ENCODE results near the gene PCDHB13. TPM values are rescaled to one million over a fixed set of nuclear protein-coding genes. Genes with fewer than 3 reads are reported as not detected.

PCDHB13 gene
- total and polyA plus RNA-seq, 8 donors: 1.8 to 6.9 (median 5.8) TPM

GRCh38 chr5:141250576-141250975 lies 36.9 kb downstream of the PCDHB13 start:
- no peak for TF ChIP-seq CTCF (IDR thresholded peaks at IDR 0.05)
- no peaks in the 10 kb centered on the region for H3K36me3 ChIP-seq
- no peak for DNase-seq
- no peak for ATAC-seq
- no peak overlapping the region for H3K4me3 ChIP-seq
- H3K27me3 ChIP-seq: no peaks in the 10 kb centered on the region
- intact Hi-C loops (cut with DNase I): no loop called here
- no peaks in the 10 kb centered on the region for H3K4me1 ChIP-seq
- H3K9me3 ChIP-seq: peaks cover 0 to 99% of the 10 kb centered on the region in 2 donors
- H3K27ac ChIP-seq: no peak overlapping the region

- Histone ChIP-seq H3K4me1 (no peaks in the 10 kb centered on the region), H3K9me3 (peaks cover 9 to 100% of the 10 kb centered on the region in 2 donors), H3K27ac (no peak overlapping the region), H3K27me3 (no peaks in the 10 kb centered on the region), H3K36me3 (peaks cover 0 to 3% of the 10 kb centered on the region in 2 donors), H3K4me3 (no peak overlapping the region)
- DNase-seq: no peak
- intact Hi-C loops (cut with DNase I): no loop called here
- no peak for ATAC-seq
- TF ChIP-seq CTCF (IDR thresholded peaks at IDR 0.05): no peak
Measured at GRCh38 chr5:141258464-141258863, 44.7 kb downstream of the PCDHB13 start.

- Histone ChIP-seq H3K27me3 (no peaks in the 10 kb centered on the region), H3K27ac (no peak overlapping the region), H3K4me3 (no peak overlapping the region), H3K9me3 (peaks cover 9 to 100% of the 10 kb centered on the region in 2 donors), H3K36me3 (peaks cover 0 to 8% of the 10 kb centered on the region in 2 donors), H3K4me1 (no peaks in the 10 kb centered on the region)
- no peak for DNase-seq
- intact Hi-C loops (cut with DNase I): no loop called here
- ATAC-seq: no peak
- no peak for TF ChIP-seq CTCF (IDR thresholded peaks at IDR 0.05)
Measured at GRCh38 chr5:141258948-141259347, 45.2 kb downstream of the PCDHB13 start.

- Histone ChIP-seq H3K9me3 (peaks cover 9 to 100% of the 10 kb centered on the region in 2 donors), H3K27ac (no peak overlapping the region), H3K27me3 (no peaks in the 10 kb centered on the region), H3K36me3 (peaks cover 0 to 19% of the 10 kb centered on the region in 2 donors), H3K4me3 (no peak overlapping the region), H3K4me1 (no peaks in the 10 kb centered on the region)
- DNase-seq: no peak
- no peak for TF ChIP-seq CTCF (IDR thresholded peaks at IDR 0.05)
- intact Hi-C loops (cut with DNase I): no loop called here
- ATAC-seq: no peak
Measured at GRCh38 chr5:141260458-141261237, 46.9 kb downstream of the PCDHB13 start.

GRCh38 chr5:141261238-141261546 lies 47.5 kb downstream of the PCDHB13 start:
- Histone ChIP-seq H3K27ac (no peak overlapping the region), H3K36me3 (peaks cover 0 to 22% of the 10 kb centered on the region in 2 donors), H3K4me3 (no peak overlapping the region), H3K9me3 (peaks cover 9 to 100% of the 10 kb centered on the region in 2 donors), H3K4me1 (no peaks in the 10 kb centered on the region), H3K27me3 (no peaks in the 10 kb centered on the region)
- intact Hi-C loops (cut with DNase I): no loop called here
- DNase-seq: no peak
- no peak for ATAC-seq
- no peak for TF ChIP-seq CTCF (IDR thresholded peaks at IDR 0.05)

Other genes starting within 250 kb of the PCDHB13 start
Only the 30 nearest of the 37 such genes appear.
- gene PCDHB1, start 162.5 kb upstream of the PCDHB13 start, total RNA-seq: under 1 TPM; 0.06 to 0.10 TPM
- under 1 TPM; 0.06 to 0.14 (median 0.11) TPM for gene PCDHB1, start 162.5 kb upstream of the PCDHB13 start, polyA plus RNA-seq (ENCODE audit: insufficient read length in 6 of 6)
- gene PCDHB2, start 119.3 kb upstream of the PCDHB13 start, total RNA-seq: 1 to 10 TPM; 3.6 to 6.6 TPM
- gene PCDHB2, start 119.3 kb upstream of the PCDHB13 start, polyA plus RNA-seq (ENCODE audit: insufficient read length in 6 of 6): 10 to 100 TPM in 1 of 6 donors, 1 to 10 TPM in 5; 5.9 to 12.5 (median 8.9) TPM
- 1 to 10 TPM; 2.0 to 3.9 TPM for gene PCDHB3, start 113.4 kb upstream of the PCDHB13 start, total RNA-seq
- gene PCDHB3, start 113.4 kb upstream of the PCDHB13 start, polyA plus RNA-seq (ENCODE audit: insufficient read length in 6 of 6): 1 to 10 TPM; 2.2 to 4.1 (median 3.2) TPM
- 1 to 10 TPM; 1.9 to 4.3 TPM for gene PCDHB4, start 92.1 kb upstream of the PCDHB13 start, total RNA-seq
- 1 to 10 TPM; 2.0 to 3.5 (median 2.5) TPM for gene PCDHB4, start 92.1 kb upstream of the PCDHB13 start, polyA plus RNA-seq (ENCODE audit: insufficient read length in 6 of 6)
- 1 to 10 TPM; 2.5 to 7.5 TPM for gene PCDHB5, start 78.7 kb upstream of the PCDHB13 start, total RNA-seq
- gene PCDHB5, start 78.7 kb upstream of the PCDHB13 start, polyA plus RNA-seq (ENCODE audit: insufficient read length in 6 of 6): 10 to 100 TPM in 5 of 6 donors, 1 to 10 TPM in 1; 8.0 to 13.9 (median 11.3) TPM
- 1 to 10 TPM in 1 of 2 donors, under 1 TPM in 1; 0.73 to 1.0 TPM for gene PCDHB6, start 63.9 kb upstream of the PCDHB13 start, total RNA-seq
- gene PCDHB6, start 63.9 kb upstream of the PCDHB13 start, polyA plus RNA-seq (ENCODE audit: insufficient read length in 6 of 6): 1 to 10 TPM; 2.6 to 3.3 (median 2.8) TPM
- 1 to 10 TPM; 2.4 to 3.8 TPM for gene PCDHB7, start 41.3 kb upstream of the PCDHB13 start, total RNA-seq
- 1 to 10 TPM; 3.9 to 5.8 (median 4.8) TPM for gene PCDHB7, start 41.3 kb upstream of the PCDHB13 start, polyA plus RNA-seq (ENCODE audit: insufficient read length in 6 of 6)
- gene PCDHB8, start 36.1 kb upstream of the PCDHB13 start, total RNA-seq: 1 to 10 TPM; 1.1 to 2.7 TPM
- 1 to 10 TPM in 5 of 6 donors, under 1 TPM in 1; 0.72 to 3.7 (median 2.5) TPM for gene PCDHB8, start 36.1 kb upstream of the PCDHB13 start, polyA plus RNA-seq (ENCODE audit: insufficient read length in 6 of 6)
- gene PCDHB16, start 31.5 kb upstream of the PCDHB13 start, total RNA-seq: 1 to 10 TPM; 1.8 to 3.1 TPM
- gene PCDHB16, start 31.5 kb upstream of the PCDHB13 start, polyA plus RNA-seq (ENCODE audit: insufficient read length in 6 of 6): 1 to 10 TPM; 4.0 to 8.2 (median 6.9) TPM
- gene PCDHB9, start 26.8 kb upstream of the PCDHB13 start, total RNA-seq: 1 to 10 TPM; 1.3 to 1.6 TPM
- gene PCDHB9, start 26.8 kb upstream of the PCDHB13 start, polyA plus RNA-seq (ENCODE audit: insufficient read length in 6 of 6): 1 to 10 TPM; 3.3 to 5.1 (median 4.4) TPM
- gene PCDHB10, start 21.6 kb upstream of the PCDHB13 start, total RNA-seq: 1 to 10 TPM; 1.5 to 2.0 TPM
- 1 to 10 TPM; 5.8 to 6.9 (median 6.2) TPM for gene PCDHB10, start 21.6 kb upstream of the PCDHB13 start, polyA plus RNA-seq (ENCODE audit: insufficient read length in 6 of 6)
- 1 to 10 TPM; 2.6 to 3.4 TPM for gene PCDHB11, start 14.3 kb upstream of the PCDHB13 start, total RNA-seq
- 1 to 10 TPM; 2.4 to 3.8 (median 3.5) TPM for gene PCDHB11, start 14.3 kb upstream of the PCDHB13 start, polyA plus RNA-seq (ENCODE audit: insufficient read length in 6 of 6)
- gene PCDHB12, start 5.2 kb upstream of the PCDHB13 start, total RNA-seq: 1 to 10 TPM; 2.3 to 2.6 TPM
- 1 to 10 TPM; 4.6 to 7.6 (median 6.2) TPM for gene PCDHB12, start 5.2 kb upstream of the PCDHB13 start, polyA plus RNA-seq (ENCODE audit: insufficient read length in 6 of 6)
- gene PCDHB14, start 9.4 kb downstream of the PCDHB13 start, total RNA-seq: 1 to 10 TPM; 2.6 to 3.0 TPM
- 10 to 100 TPM in 3 of 6 donors, 1 to 10 TPM in 3; 8.4 to 11.1 (median 10.1) TPM for gene PCDHB14, start 9.4 kb downstream of the PCDHB13 start, polyA plus RNA-seq (ENCODE audit: insufficient read length in 6 of 6)
- 1 to 10 TPM; 2.8 to 5.0 TPM for gene PCDHB15, start 31.5 kb downstream of the PCDHB13 start, total RNA-seq
- 10 to 100 TPM in 3 of 6 donors, 1 to 10 TPM in 3; 8.7 to 14.4 (median 11.1) TPM for gene PCDHB15, start 31.5 kb downstream of the PCDHB13 start, polyA plus RNA-seq (ENCODE audit: insufficient read length in 6 of 6)
- gene SLC25A2, start 90.1 kb downstream of the PCDHB13 start, total RNA-seq: under 1 TPM in 1 of 2 donors, not detected in 1; 0.76 TPM
- gene SLC25A2, start 90.1 kb downstream of the PCDHB13 start, polyA plus RNA-seq (ENCODE audit: insufficient read length in 6 of 6): under 1 TPM in 4 of 6 donors, not detected in 2; 0.14 to 0.34 (median 0.21) TPM
- gene TAF7, start 106.9 kb downstream of the PCDHB13 start, total RNA-seq: 10 to 100 TPM; 53.2 to 53.5 TPM
- gene TAF7, start 106.9 kb downstream of the PCDHB13 start, polyA plus RNA-seq (ENCODE audit: insufficient read length in 6 of 6): 100 to 1,000 TPM; 123 to 142 (median 134) TPM
- gene PCDHGA1, start 116.6 kb downstream of the PCDHB13 start, total RNA-seq: under 1 TPM; 0.38 to 0.42 TPM
- gene PCDHGA1, start 116.6 kb downstream of the PCDHB13 start, polyA plus RNA-seq (ENCODE audit: insufficient read length in 6 of 6): 1 to 10 TPM in 1 of 6 donors, under 1 TPM in 5; 0.39 to 1.1 (median 0.81) TPM
- gene PCDHGA2, start 124.8 kb downstream of the PCDHB13 start, total RNA-seq: 1 to 10 TPM; 2.0 to 3.6 TPM
- 1 to 10 TPM; 4.6 to 7.1 (median 5.7) TPM for gene PCDHGA2, start 124.8 kb downstream of the PCDHB13 start, polyA plus RNA-seq (ENCODE audit: insufficient read length in 6 of 6)
- gene PCDHGA3, start 129.9 kb downstream of the PCDHB13 start, total RNA-seq: 1 to 10 TPM; 1.4 to 1.8 TPM
- 1 to 10 TPM; 1.6 to 4.4 (median 3.4) TPM for gene PCDHGA3, start 129.9 kb downstream of the PCDHB13 start, polyA plus RNA-seq (ENCODE audit: insufficient read length in 6 of 6)
- 1 to 10 TPM; 1.7 to 2.1 TPM for gene PCDHGB1, start 136.2 kb downstream of the PCDHB13 start, total RNA-seq
- gene PCDHGB1, start 136.2 kb downstream of the PCDHB13 start, polyA plus RNA-seq (ENCODE audit: insufficient read length in 6 of 6): 1 to 10 TPM; 1.4 to 2.3 (median 1.7) TPM
- gene PCDHGA4, start 141.1 kb downstream of the PCDHB13 start, total RNA-seq: 1 to 10 TPM; 2.2 to 2.6 TPM
- gene PCDHGA4, start 141.1 kb downstream of the PCDHB13 start, polyA plus RNA-seq (ENCODE audit: insufficient read length in 6 of 6): 1 to 10 TPM; 2.1 to 3.4 (median 2.9) TPM
- 1 to 10 TPM; 2.3 to 2.6 TPM for gene PCDHGB2, start 146.1 kb downstream of the PCDHB13 start, total RNA-seq
- gene PCDHGB2, start 146.1 kb downstream of the PCDHB13 start, polyA plus RNA-seq (ENCODE audit: insufficient read length in 6 of 6): 1 to 10 TPM; 4.4 to 5.4 (median 4.7) TPM
- 1 to 10 TPM; 1.3 to 2.0 TPM for gene PCDHGA5, start 150.2 kb downstream of the PCDHB13 start, total RNA-seq
- gene PCDHGA5, start 150.2 kb downstream of the PCDHB13 start, polyA plus RNA-seq (ENCODE audit: insufficient read length in 6 of 6): 1 to 10 TPM; 3.2 to 5.0 (median 4.1) TPM
- 1 to 10 TPM; 1.5 to 2.4 TPM for gene PCDHGB3, start 156.3 kb downstream of the PCDHB13 start, total RNA-seq
- gene PCDHGB3, start 156.3 kb downstream of the PCDHB13 start, polyA plus RNA-seq (ENCODE audit: insufficient read length in 6 of 6): 1 to 10 TPM; 2.6 to 3.4 (median 2.7) TPM
- 1 to 10 TPM; 2.9 TPM for gene PCDHGA6, start 160.0 kb downstream of the PCDHB13 start, total RNA-seq
- 1 to 10 TPM; 4.8 to 6.5 (median 5.8) TPM for gene PCDHGA6, start 160.0 kb downstream of the PCDHB13 start, polyA plus RNA-seq (ENCODE audit: insufficient read length in 6 of 6)
- gene PCDHGA7, start 168.8 kb downstream of the PCDHB13 start, total RNA-seq: 1 to 10 TPM; 1.7 TPM
- gene PCDHGA7, start 168.8 kb downstream of the PCDHB13 start, polyA plus RNA-seq (ENCODE audit: insufficient read length in 6 of 6): 1 to 10 TPM; 1.8 to 2.2 (median 2.0) TPM
- 1 to 10 TPM; 3.2 to 3.4 TPM for gene PCDHGB4, start 173.8 kb downstream of the PCDHB13 start, total RNA-seq
- 1 to 10 TPM; 3.7 to 5.9 (median 4.3) TPM for gene PCDHGB4, start 173.8 kb downstream of the PCDHB13 start, polyA plus RNA-seq (ENCODE audit: insufficient read length in 6 of 6)
- 1 to 10 TPM in 1 of 2 donors, under 1 TPM in 1; 0.76 to 1.1 TPM for gene PCDHGA8, start 178.7 kb downstream of the PCDHB13 start, total RNA-seq
- gene PCDHGA8, start 178.7 kb downstream of the PCDHB13 start, polyA plus RNA-seq (ENCODE audit: insufficient read length in 6 of 6): under 1 TPM; 0.38 to 0.99 (median 0.77) TPM
- 1 to 10 TPM; 8.8 to 9.1 TPM for gene PCDHGB5, start 184.0 kb downstream of the PCDHB13 start, total RNA-seq
- gene PCDHGB5, start 184.0 kb downstream of the PCDHB13 start, polyA plus RNA-seq (ENCODE audit: insufficient read length in 6 of 6): 10 to 100 TPM in 1 of 6 donors, 1 to 10 TPM in 5; 7.6 to 10.1 (median 8.4) TPM

Data from left lung (tissue), 10 donors.